Central memory CD8-positive, alpha-beta T cell (primary cell): ENCODE results near the gene NUDT21.

ENCODE experiments used
- ATAC-seq: fragments of 150-1000 bp; cut with Tn5 transposase; replicated peaks from 2 replicates; pipeline ENCODE4 v1.10.0; 2022; ENCODE audit warnings: mild to moderate bottlenecking, moderate FRiP score, moderate number of reproducible peaks; ENCODE audit not compliant: poor library complexity, severe bottlenecking; ENCODE audit errors: extremely low read depth
- DNase-seq, 2 donors: peaks; one replicate each; pipeline ENCODE4 v3.0.0; 2021; ENCODE audit warnings: low spot score in 2 of 2
- H3K27ac Mint-ChIP-seq: one replicate; pipeline ENCODE4 v1.8.0; 2022; ENCODE audit warnings: low read depth, mild to moderate bottlenecking, moderate library complexity, mixed read lengths
- H3K27me3 Mint-ChIP-seq: one replicate; pipeline ENCODE4 v1.8.0; 2022; ENCODE audit warnings: mixed read lengths
- H3K36me3 Mint-ChIP-seq: one replicate; pipeline ENCODE4 v1.8.0; 2022; ENCODE audit warnings: mild to moderate bottlenecking, moderate library complexity, mixed read lengths; ENCODE audit not compliant: insufficient read depth
- H3K4me1 Mint-ChIP-seq: one replicate; pipeline ENCODE4 v1.8.0; 2022; ENCODE audit warnings: mixed read lengths
- H3K4me3 Mint-ChIP-seq: one replicate; pipeline ENCODE4 v1.8.0; 2022; ENCODE audit warnings: mild to moderate bottlenecking, moderate library complexity, mixed read lengths
- H3K9me3 Mint-ChIP-seq: one replicate; pipeline ENCODE4 v1.8.0; 2022; ENCODE audit warnings: mixed read lengths

The NUDT21 gene

GRCh38 chr16:56421976-56422669 lies 29.0 kb downstream of the NUDT21 start:
- H3K4me1 Mint-ChIP-seq = peaks cover 43% of the 10 kb centered on the region
- H3K27me3 Mint-ChIP-seq = no peaks in the 10 kb centered on the region
- no peaks in the 10 kb centered on the region for H3K9me3 Mint-ChIP-seq
- H3K4me3 Mint-ChIP-seq = no peak overlapping the region
- ATAC-seq = no peak
- DNase-seq = no peak
- no peak overlapping the region for H3K27ac Mint-ChIP-seq
- peaks cover 6% of the 10 kb centered on the region for H3K36me3 Mint-ChIP-seq

GRCh38 chr16:56421313-56421712 lies 29.8 kb downstream of the NUDT21 start:
- Mint-ChIP-seq H3K27ac (no peak overlapping the region), H3K9me3 (no peaks in the 10 kb centered on the region), H3K27me3 (no peaks in the 10 kb centered on the region), H3K4me1 (peaks cover 43% of the 10 kb centered on the region), H3K4me3 (peak overlapping the region; percentile 13), H3K36me3 (peaks cover 6% of the 10 kb centered on the region)
- ATAC-seq (no peak), DNase-seq (no peak)

- H3K36me3 Mint-ChIP-seq = peaks cover 4% of the 10 kb centered on the region
- no peaks in the 10 kb centered on the region for H3K27me3 Mint-ChIP-seq
- no peak for ATAC-seq
- H3K9me3 Mint-ChIP-seq = no peaks in the 10 kb centered on the region
- H3K4me1 Mint-ChIP-seq = peaks cover 49% of the 10 kb centered on the region
- no peak for DNase-seq
- no peak overlapping the region for H3K27ac Mint-ChIP-seq
- no peak overlapping the region for H3K4me3 Mint-ChIP-seq
Measured at GRCh38 chr16:56420613-56421012, 30.5 kb downstream of the NUDT21 start.

- Mint-ChIP-seq H3K27ac (no peak overlapping the region), H3K9me3 (no peaks in the 10 kb centered on the region), H3K4me3 (no peak overlapping the region), H3K27me3 (no peaks in the 10 kb centered on the region), H3K4me1 (peaks cover 49% of the 10 kb centered on the region), H3K36me3 (peaks cover 4% of the 10 kb centered on the region)
- ATAC-seq = no peak
- no peak for DNase-seq
Measured at GRCh38 chr16:56419740-56420548, 31.2 kb downstream of the NUDT21 start.

GRCh38 chr16:56417138-56417537 lies 34.0 kb downstream of the NUDT21 start:
- H3K36me3 Mint-ChIP-seq = peaks cover 17% of the 10 kb centered on the region
- ATAC-seq = no peak
- no peak overlapping the region for H3K4me3 Mint-ChIP-seq

GRCh38 chr16:56415875-56416274 lies 35.3 kb downstream of the NUDT21 start:
- Mint-ChIP-seq H3K9me3 (no peaks in the 10 kb centered on the region), H3K36me3 (peaks cover 21% of the 10 kb centered on the region), H3K4me3 (no peak overlapping the region), H3K27me3 (no peaks in the 10 kb centered on the region), H3K27ac (peak overlapping the region; percentile 22), H3K4me1 (peaks cover 26% of the 10 kb centered on the region)
- DNase-seq = no peak
- ATAC-seq = no peak

More at GRCh38 chr16:56417138-56417537, 34.0 kb downstream of the NUDT21 start:
- no peak for DNase-seq
- Mint-ChIP-seq H3K4me1 (peaks cover 36% of the 10 kb centered on the region), H3K9me3 (no peaks in the 10 kb centered on the region), H3K27me3 (no peaks in the 10 kb centered on the region), H3K27ac (no peak overlapping the region)

GRCh38 chr16:56414366-56414765 lies 36.8 kb downstream of the NUDT21 start:
- Mint-ChIP-seq H3K4me3 (no peak overlapping the region), H3K9me3 (no peaks in the 10 kb centered on the region), H3K27me3 (no peaks in the 10 kb centered on the region), H3K36me3 (peaks cover 30% of the 10 kb centered on the region), H3K27ac (no peak overlapping the region), H3K4me1 (peaks cover 18% of the 10 kb centered on the region)
- DNase-seq (no peak), ATAC-seq (no peak)

GRCh38 chr16:56413381-56413780 lies 37.8 kb downstream of the NUDT21 start:
- Mint-ChIP-seq H3K27me3 (no peaks in the 10 kb centered on the region), H3K4me1 (peaks cover 18% of the 10 kb centered on the region), H3K27ac (no peak overlapping the region), H3K4me3 (no peak overlapping the region), H3K9me3 (no peaks in the 10 kb centered on the region), H3K36me3 (peaks cover 37% of the 10 kb centered on the region)
- DNase-seq = no peak
- no peak for ATAC-seq

GRCh38 chr16:56411624-56412023 lies 39.5 kb downstream of the NUDT21 start:
- Mint-ChIP-seq H3K36me3 (peaks cover 40% of the 10 kb centered on the region), H3K4me1 (peaks cover 18% of the 10 kb centered on the region), H3K27ac (no peak overlapping the region), H3K4me3 (no peak overlapping the region), H3K9me3 (no peaks in the 10 kb centered on the region), H3K27me3 (no peaks in the 10 kb centered on the region)
- DNase-seq (no peak), ATAC-seq (no peak)

GRCh38 chr16:56411123-56411522 lies 40.0 kb downstream of the NUDT21 start:
- peaks cover 40% of the 10 kb centered on the region for H3K36me3 Mint-ChIP-seq
- no peak overlapping the region for H3K27ac Mint-ChIP-seq
- H3K4me1 Mint-ChIP-seq = peaks cover 16% of the 10 kb centered on the region
- H3K27me3 Mint-ChIP-seq = no peaks in the 10 kb centered on the region
- ATAC-seq (no peak), DNase-seq (no peak)
- no peaks in the 10 kb centered on the region for H3K9me3 Mint-ChIP-seq
- H3K4me3 Mint-ChIP-seq = no peak overlapping the region

GRCh38 chr16:56409195-56409594 lies 41.9 kb downstream of the NUDT21 start:
- Mint-ChIP-seq H3K4me3 (no peak overlapping the region), H3K27me3 (no peaks in the 10 kb centered on the region), H3K9me3 (no peaks in the 10 kb centered on the region), H3K27ac (no peak overlapping the region), H3K4me1 (peaks cover 8% of the 10 kb centered on the region), H3K36me3 (peaks cover 54% of the 10 kb centered on the region)
- ATAC-seq = no peak
- no peak for DNase-seq

- DNase-seq (no peak), ATAC-seq (no peak)
- Mint-ChIP-seq H3K4me1 (peaks cover 4% of the 10 kb centered on the region), H3K36me3 (peaks cover 51% of the 10 kb centered on the region), H3K27me3 (no peaks in the 10 kb centered on the region), H3K4me3 (no peak overlapping the region), H3K9me3 (no peaks in the 10 kb centered on the region), H3K27ac (no peak overlapping the region)
Measured at GRCh38 chr16:56408379-56409098, 42.6 kb downstream of the NUDT21 start.
